Epithelial cell of proximal tubule (primary cell): ENCODE measurements around the gene UGT1A4. TPM values are rescaled to one million over a fixed set of nuclear protein-coding genes. Genes with fewer than 3 reads are reported as not detected.

Experiments used
- DNase-seq: peaks from one replicate; pipeline ENCODE4 v3.0.0-alpha.2; 2011; ENCODE audit warnings: low read depth
- H3K4me3 ChIP-seq: 2 replicates; pipeline ENCODE4 v1.5.1; 2011; ENCODE audit warnings: low read depth, mild to moderate bottlenecking, low read length
- CTCF ChIP-seq: conservative IDR thresholded peaks from 2 replicates; pipeline ENCODE4 v1.5.1; 2012; ENCODE audit warnings: low read depth, mild to moderate bottlenecking, low read length
- total RNA-seq: library from RNA; depleted of rRNA; stranded (reverse); fragments of >200 nt; gene quantifications from 2 replicates; pipeline ENCODE4 v1.2.3, GENCODE V29; 2015

Gene UGT1A4
- total RNA-seq, 1 donor from 2014 or later: not detected

DNA sequence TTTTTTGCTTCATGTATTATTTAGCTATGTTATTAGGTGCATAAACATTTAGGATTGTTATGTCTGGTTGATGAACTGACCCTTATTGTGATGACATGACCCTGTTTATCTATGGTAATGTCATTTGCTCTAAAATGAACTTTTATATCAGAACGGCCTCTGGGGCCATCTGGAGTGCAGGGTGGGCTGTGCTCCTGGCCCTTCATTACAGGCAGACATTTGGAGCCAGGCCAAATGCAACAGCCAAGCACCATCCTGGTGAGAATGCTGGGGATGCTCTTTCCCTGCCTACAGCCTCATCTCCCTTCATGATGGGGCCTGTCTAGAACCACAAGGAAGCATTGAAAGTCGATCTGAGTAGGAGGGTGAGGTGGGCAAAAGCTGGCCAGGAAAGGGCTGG, 97.8 kb downstream of the UGT1A4 start:
- no peak overlapping the region for H3K4me3 ChIP-seq
- no peak for DNase-seq
- TF ChIP-seq CTCF: no peak

GRCh38 chr2:233816771-233817170, 98.2 kb downstream of the UGT1A4 start:
- DNase-seq: no peak
- no peak for TF ChIP-seq CTCF
- H3K4me3 ChIP-seq: no peak overlapping the region

DNA sequence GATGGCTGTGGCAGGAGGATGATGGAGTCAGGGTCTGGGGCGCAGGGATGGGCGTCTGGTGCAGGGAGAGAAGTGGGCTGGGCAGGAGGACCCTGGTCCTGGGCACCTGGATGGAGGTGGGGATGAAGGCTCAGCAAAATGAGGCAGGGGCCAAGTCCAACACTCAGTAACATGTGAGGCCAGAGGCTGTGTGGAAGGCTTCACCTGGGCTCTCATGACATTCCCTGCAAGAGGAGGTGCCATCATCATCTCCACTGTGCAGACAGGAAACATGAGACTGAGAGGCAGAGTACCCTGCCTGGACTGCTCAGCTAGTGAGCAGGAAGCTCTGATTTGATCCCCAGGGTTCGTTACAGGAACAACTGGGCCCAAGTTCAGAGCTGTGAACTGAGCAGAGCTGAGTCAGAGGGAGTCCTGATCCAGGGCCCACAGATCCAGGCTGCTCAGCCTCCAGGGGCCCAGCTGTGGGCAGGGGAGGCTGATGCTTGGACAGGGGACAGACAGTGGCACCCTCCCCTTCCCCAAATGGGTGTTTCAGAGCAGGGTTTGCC, 98.9 kb downstream of the UGT1A4 start:
- DNase-seq: no peak
- no peak overlapping the region for H3K4me3 ChIP-seq
- TF ChIP-seq CTCF: no peak

- no peak for DNase-seq
- TF ChIP-seq CTCF: no peak
Observed at GRCh38 chr2:233817995-233818638, 99.6 kb downstream of the UGT1A4 start.

DNA sequence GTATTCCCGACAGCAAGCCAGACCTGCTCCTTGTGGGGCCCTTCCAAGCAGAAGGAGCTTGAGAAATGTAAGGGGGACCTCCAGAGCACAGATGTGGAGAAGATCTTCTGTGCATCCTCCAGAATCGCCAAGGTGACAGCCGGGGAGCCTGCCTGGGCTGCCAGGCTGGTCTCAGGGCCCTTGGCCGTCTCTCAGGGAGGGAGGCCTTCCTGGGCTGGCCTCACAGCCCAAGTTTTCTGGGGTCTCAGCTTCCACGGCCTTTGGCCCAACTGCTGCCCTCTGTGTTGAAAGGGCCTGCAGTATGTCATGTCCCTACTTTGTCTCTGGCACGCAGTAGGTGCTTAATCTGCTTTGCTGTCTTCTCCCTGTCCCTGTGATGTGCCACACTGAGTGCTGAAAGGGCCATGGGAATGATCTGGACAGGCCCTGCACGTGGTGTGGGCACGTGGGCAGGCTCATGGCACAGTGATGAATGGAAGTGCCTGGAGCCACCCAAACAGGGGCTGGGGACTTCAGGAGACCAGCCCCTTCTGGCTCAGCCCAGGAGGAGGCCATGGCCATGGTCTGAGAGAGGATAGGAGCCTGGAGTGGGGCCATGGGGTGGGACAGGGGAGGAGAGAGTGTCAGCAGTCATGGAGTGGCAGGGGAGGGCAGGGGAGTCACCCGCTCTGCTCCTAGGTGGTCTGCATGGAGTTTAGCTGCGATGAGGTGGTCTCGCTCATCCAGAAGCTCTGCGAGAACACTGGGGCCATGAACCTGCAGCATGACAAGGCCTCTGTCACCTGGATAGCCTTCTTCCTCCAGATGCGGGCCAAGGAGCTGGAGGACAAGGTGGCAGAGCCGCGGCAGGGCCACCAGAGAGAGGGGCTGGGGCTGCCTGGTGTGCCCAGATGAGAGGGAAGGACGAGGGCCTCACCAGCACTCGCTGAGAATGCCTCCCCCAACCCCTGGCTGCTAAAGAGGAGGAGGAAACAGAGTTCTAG, 100.4 kb downstream of the UGT1A4 start:
- H3K4me3 ChIP-seq: no peak overlapping the region
- TF ChIP-seq CTCF: no peak
- no peak for DNase-seq

More at GRCh38 chr2:233817995-233818638, 99.6 kb downstream of the UGT1A4 start:
- H3K4me3 ChIP-seq: no peak overlapping the region

GRCh38 chr2:233819884-233820773, 101.6 kb downstream of the UGT1A4 start:
- no peak for TF ChIP-seq CTCF
- no peak for DNase-seq
- H3K4me3 ChIP-seq: no peak overlapping the region
